A549 (cell line): ENCODE data around the gene RALA. TPM values are rescaled to one million over a fixed set of nuclear protein-coding genes. Genes with fewer than 3 reads are reported as not detected.

ENCODE experiments used
- ATAC-seq, 2 experiments: fragments of 200-7000 bp in 1 of 2; fragments of >200 bp in 1 of 2; cut with Nextera tagmentation in 1 of 2; cut with Tn5 transposase in 1 of 2; 3 replicates each; pipeline versions ENCODE4 v1.8.0 to v1.9.1; 2018 to 2020; ENCODE audit warnings: mild to moderate bottlenecking in 1 of 2, moderate library complexity in 1 of 2
- CTCF ChIA-PET: fragments of 300-600 bp; sonication (Branson Sonifier 250); formaldehyde crosslinking; extraction: SDS; loops from one replicate; lab custom pipeline; 2021; ENCODE audit warnings: antibody characterized with exemption, inconsistent platforms; lab: Yijun Ruan, JAX
- POLR2A ChIA-PET: fragments of 350-600 bp; formaldehyde crosslinking; extraction: SDS; loops from one replicate; lab custom pipeline; 2021; ENCODE audit warnings: antibody characterized with exemption, inconsistent platforms; lab: Yijun Ruan, JAX
- DNase-seq, 2 experiments: peaks; one replicate each; pipeline versions ENCODE4 v3.0.0 to v3.0.0-alpha.2; 2011 to 2016; ENCODE audit warnings: low read depth in 1 of 2, low spot score in 1 of 2
- FAIRE-seq: peaks from 2 replicates; lab custom pipeline; 2011; peaks lifted over from hg19 to GRCh38; lab: Jason Lieb, UNC
- H3K27ac ChIP-seq, 2 experiments: fragments of >200 bp; sonication (Bioruptor Twin); formaldehyde crosslinking; 3 replicates each; pipeline ENCODE4 v1.5.1; 2016 to 2017
- H3K4me1 ChIP-seq: fragments of >200 bp; sonication (Bioruptor Twin); formaldehyde crosslinking; 3 replicates; pipeline ENCODE4 v1.6.1; 2016
- H3K4me2 ChIP-seq: fragments of >200 bp; sonication (Bioruptor Twin); formaldehyde crosslinking; 3 replicates; pipeline ENCODE4 v1.6.1; 2016
- H3K4me3 ChIP-seq: fragments of >200 bp; sonication (Bioruptor Twin); formaldehyde crosslinking; 3 replicates; pipeline ENCODE4 v1.5.1; 2016
- H3K9me3 ChIP-seq: fragments of >200 bp; sonication (Bioruptor Twin); formaldehyde crosslinking; 3 replicates; pipeline ENCODE4 v1.6.1; 2016
- CEBPB ChIP-seq, 2 experiments: fragments of >200 bp in 1 of 2; sonication (Bioruptor Twin) in 1 of 2; formaldehyde crosslinking in 1 of 2; IDR thresholded peaks; 2 replicates each; pipeline ENCODE4 v1.6.1; 2012 to 2016
- CHD2 ChIP-seq: fragments of 150-350 bp; IDR thresholded peaks from 2 replicates; pipeline ENCODE4 v1.6.1; 2014; ENCODE audit warnings: low read length; ENCODE audit not compliant: partially characterized antibody
- ESRRA ChIP-seq: fragments of 150-350 bp; IDR thresholded peaks from 2 replicates; pipeline ENCODE4 v1.6.1; 2014; ENCODE audit warnings: mild to moderate bottlenecking, low read length, borderline replicate concordance
- FOSB ChIP-seq: fragments of 250-450 bp; sonication (Bioruptor Pico); IDR thresholded peaks from 2 replicates; pipeline ENCODE4 v1.5.0; 2020; ENCODE audit warnings: mild to moderate bottlenecking, moderate library complexity
- GATA3 ChIP-seq: IDR thresholded peaks from 2 replicates; pipeline ENCODE4 v1.6.1; 2012; ENCODE audit warnings: borderline replicate concordance
- HDAC2 ChIP-seq: fragments of 200-600 bp; sonication (generic); IDR thresholded peaks from 2 replicates; pipeline ENCODE4 v1.6.1; 2016
- HOXA7 ChIP-seq: fragments of 250-450 bp; sonication (Bioruptor Pico); IDR thresholded peaks from 2 replicates; pipeline ENCODE4 v1.5.0; 2020; ENCODE audit warnings: mild to moderate bottlenecking, moderate library complexity
- KDM5A ChIP-seq: fragments of 200-600 bp; sonication (generic); IDR thresholded peaks from 2 replicates; pipeline ENCODE4 v1.6.1; 2016; ENCODE audit warnings: antibody characterized with exemption, mild to moderate bottlenecking
- MAFK ChIP-seq: fragments of 450-650 bp; IDR thresholded peaks from 2 replicates; pipeline ENCODE4 v1.6.1; 2014; ENCODE audit not compliant: partially characterized antibody
- MAZ ChIP-seq: fragments of 150-350 bp; IDR thresholded peaks from 2 replicates; pipeline ENCODE4 v1.6.1; 2014; ENCODE audit warnings: antibody characterized with exemption, low read depth, low read length, borderline replicate concordance
- NPAS2 ChIP-seq: fragments of 250-450 bp; sonication (Bioruptor Pico); IDR thresholded peaks from 2 replicates; pipeline ENCODE4 v1.8.0; 2022; ENCODE audit warnings: mild to moderate bottlenecking, moderate library complexity, borderline replicate concordance
- NR3C1 ChIP-seq: fragments of >200 bp; sonication (Bioruptor Twin); formaldehyde crosslinking; IDR thresholded peaks from 3 replicates; pipeline ENCODE4 v1.6.1; 2017
- RAD21 ChIP-seq, 2 experiments: fragments of >200 bp in 1 of 2; sonication (Bioruptor Twin) in 1 of 2; formaldehyde crosslinking in 1 of 2; IDR thresholded peaks in 1 of 2; conservative IDR thresholded peaks in 1 of 2; 2 replicates in 1 of 2; 3 replicates in 1 of 2; pipeline ENCODE4 v1.6.1; 2012 to 2018; ENCODE audit warnings: inconsistent platforms in 1 of 2
- RCOR1 ChIP-seq: fragments of 150-350 bp; IDR thresholded peaks from 2 replicates; pipeline ENCODE4 v1.6.1; 2014; ENCODE audit warnings: antibody characterized with exemption, low read length, low read depth
- RFX5 ChIP-seq: fragments of 450-650 bp; IDR thresholded peaks from 2 replicates; pipeline ENCODE4 v1.7.1; 2014; ENCODE audit warnings: antibody characterized with exemption, mild to moderate bottlenecking, moderate library complexity
- TP53 ChIP-seq: fragments of 250-450 bp; sonication (Bioruptor Pico); IDR thresholded peaks from 2 replicates; pipeline ENCODE4 v1.5.0; 2021; ENCODE audit warnings: mild to moderate bottlenecking, moderate library complexity
- ZFP36 ChIP-seq: fragments of 450-650 bp; IDR thresholded peaks from 2 replicates; pipeline ENCODE4 v1.6.1; 2014; ENCODE audit warnings: borderline replicate concordance; ENCODE audit not compliant: partially characterized antibody
- ZSCAN20 ChIP-seq: fragments of 250-450 bp; sonication (Bioruptor Pico); IDR thresholded peaks from 2 replicates; pipeline ENCODE4 v1.8.0; 2022; ENCODE audit warnings: mild to moderate bottlenecking, moderate library complexity
- WGBS: methylation state at CpG from one replicate; pipeline ENCODE4 v1.1.6; 2017; ENCODE audit errors: missing lambda C conversion rate; 5-methylcytosine and 5-hydroxymethylcytosine counted together
- polyA plus RNA-seq, 4 experiments: library from polyadenylated mRNA; depleted of rRNA in 3 of 4; stranded (reverse); fragments of >200 nt; fragmentation: RNase III in 1 of 4; extraction: RNeasy Plus Mini Kit Qiagen cat#74134 plus additional on column Dnase treatment in 1 of 4; gene quantifications; 2 replicates in 3 of 4; 3 replicates in 1 of 4; pipeline ENCODE4 v1.2.3, GENCODE V29; 2011 to 2017
- TF ChIP-seq, protein P1 (sequence below): IDR thresholded peaks from 2 replicates; pipeline ENCODE4 v1.6.1; 2012; ENCODE audit warnings: low read depth, borderline replicate concordance
- TF ChIP-seq, protein P2 (sequence below): fragments of 200-600 bp; sonication (generic); IDR thresholded peaks from 2 replicates; pipeline ENCODE4 v1.6.1; 2016; ENCODE audit warnings: antibody characterized with exemption, mild to moderate bottlenecking, moderate library complexity

RALA gene
- polyA plus RNA-seq, 2 of the 4 experiments (the other 2 are of a cell fraction), result 30.1 to 43.7 TPM

DNA sequence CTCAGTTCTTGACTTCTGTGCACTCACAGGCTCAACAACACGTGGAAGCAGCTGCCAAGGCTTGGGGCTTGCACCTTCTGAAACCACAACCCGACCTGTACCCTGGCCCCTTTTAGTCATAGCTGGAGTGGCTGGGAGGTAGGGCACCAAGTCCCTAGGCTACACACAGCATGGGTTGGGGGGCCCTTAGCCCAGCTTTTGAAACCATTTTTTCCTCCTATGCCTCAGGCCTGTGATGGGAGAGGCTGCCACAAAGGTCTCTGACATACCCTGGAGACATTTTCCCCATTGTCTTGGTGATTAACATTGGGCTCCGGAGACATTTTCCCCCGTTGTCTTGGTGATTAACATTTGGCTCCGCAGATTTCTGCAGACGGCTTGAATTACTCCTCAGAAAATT is 38.6 kb downstream of the RALA start:
- CTCF ChIA-PET, result no interaction called here
- POLR2A ChIA-PET, result no interaction called here
- FAIRE-seq, result no peak
- TF ChIP-seq ZFP36, result peak; percentile 55
- TF ChIP-seq HDAC2, result no peak
- peaks cover 8% of the 10 kb centered on the region; the same call in 2 of the 3 replicates for H3K4me1 ChIP-seq
- no peak overlapping the region for H3K27ac ChIP-seq
- H3K4me3 ChIP-seq, result no peak overlapping the region
- no peak overlapping the region for H3K4me2 ChIP-seq
- WGBS, result 98% methylated on average over 6 of the region's 6 CpGs
- no peak for DNase-seq
- no peak for ATAC-seq
- H3K9me3 ChIP-seq, result peaks cover 23% of the 10 kb centered on the region; the same call in 2 of the 3 replicates

DNA sequence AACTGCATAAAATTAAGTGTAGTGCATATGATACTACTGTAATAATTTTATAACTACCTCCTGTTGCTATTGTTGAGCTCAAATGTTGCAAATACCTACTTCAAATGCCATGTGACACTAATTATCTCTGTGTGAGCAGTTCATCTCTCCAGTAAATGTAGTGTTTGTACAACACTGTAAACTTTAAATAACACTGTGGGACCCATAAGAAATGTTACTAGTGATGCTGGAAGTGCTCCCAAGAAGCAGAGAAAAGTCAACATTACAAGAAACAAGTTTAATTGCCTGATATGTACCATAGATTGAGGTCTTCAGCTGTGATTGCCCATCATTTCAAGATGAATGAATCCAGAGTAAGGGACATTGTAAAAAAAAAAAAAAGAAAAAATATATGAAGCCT is 39.9 kb downstream of the RALA start:
- no peak for ATAC-seq
- Histone ChIP-seq H3K4me2 (no peak overlapping the region), H3K9me3 (peaks cover 23% of the 10 kb centered on the region; the same call in 2 of the 3 replicates), H3K27ac (no peak overlapping the region), H3K4me1 (peaks cover 8% of the 10 kb centered on the region; the same call in 2 of the 3 replicates), H3K4me3 (no peak overlapping the region)
- DNase-seq, result no peak
- POLR2A ChIA-PET, result no interaction called here
- FAIRE-seq, result no peak
- TF ChIP-seq CHD2 (no peak), GATA3 (no peak), TP53 (CRISPR knock-in tag) (no peak), HOXA7 (no peak), ESRRA (no peak), MAFK (no peak), FOSB (CRISPR knock-in tag) (no peak), RCOR1 (no peak), NR3C1 (no peak), MAZ (no peak), NPAS2 (CRISPR knock-in tag) (no peak), ZSCAN20 (no peak), CEBPB (IDR thresholded peaks at IDR 0.05) (no peak), RAD21 (conservative IDR thresholded peaks at IDR 0.05 in 1 of 2, IDR thresholded peaks at IDR 0.05 in 1 of 2) (no peak), KDM5A (no peak)
- TF ChIP-seq, protein P1, sequence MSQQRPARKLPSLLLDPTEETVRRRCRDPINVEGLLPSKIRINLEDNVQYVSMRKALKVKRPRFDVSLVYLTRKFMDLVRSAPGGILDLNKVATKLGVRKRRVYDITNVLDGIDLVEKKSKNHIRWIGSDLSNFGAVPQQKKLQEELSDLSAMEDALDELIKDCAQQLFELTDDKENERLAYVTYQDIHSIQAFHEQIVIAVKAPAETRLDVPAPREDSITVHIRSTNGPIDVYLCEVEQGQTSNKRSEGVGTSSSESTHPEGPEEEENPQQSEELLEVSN, result no peak
- TF ChIP-seq, protein P2, sequence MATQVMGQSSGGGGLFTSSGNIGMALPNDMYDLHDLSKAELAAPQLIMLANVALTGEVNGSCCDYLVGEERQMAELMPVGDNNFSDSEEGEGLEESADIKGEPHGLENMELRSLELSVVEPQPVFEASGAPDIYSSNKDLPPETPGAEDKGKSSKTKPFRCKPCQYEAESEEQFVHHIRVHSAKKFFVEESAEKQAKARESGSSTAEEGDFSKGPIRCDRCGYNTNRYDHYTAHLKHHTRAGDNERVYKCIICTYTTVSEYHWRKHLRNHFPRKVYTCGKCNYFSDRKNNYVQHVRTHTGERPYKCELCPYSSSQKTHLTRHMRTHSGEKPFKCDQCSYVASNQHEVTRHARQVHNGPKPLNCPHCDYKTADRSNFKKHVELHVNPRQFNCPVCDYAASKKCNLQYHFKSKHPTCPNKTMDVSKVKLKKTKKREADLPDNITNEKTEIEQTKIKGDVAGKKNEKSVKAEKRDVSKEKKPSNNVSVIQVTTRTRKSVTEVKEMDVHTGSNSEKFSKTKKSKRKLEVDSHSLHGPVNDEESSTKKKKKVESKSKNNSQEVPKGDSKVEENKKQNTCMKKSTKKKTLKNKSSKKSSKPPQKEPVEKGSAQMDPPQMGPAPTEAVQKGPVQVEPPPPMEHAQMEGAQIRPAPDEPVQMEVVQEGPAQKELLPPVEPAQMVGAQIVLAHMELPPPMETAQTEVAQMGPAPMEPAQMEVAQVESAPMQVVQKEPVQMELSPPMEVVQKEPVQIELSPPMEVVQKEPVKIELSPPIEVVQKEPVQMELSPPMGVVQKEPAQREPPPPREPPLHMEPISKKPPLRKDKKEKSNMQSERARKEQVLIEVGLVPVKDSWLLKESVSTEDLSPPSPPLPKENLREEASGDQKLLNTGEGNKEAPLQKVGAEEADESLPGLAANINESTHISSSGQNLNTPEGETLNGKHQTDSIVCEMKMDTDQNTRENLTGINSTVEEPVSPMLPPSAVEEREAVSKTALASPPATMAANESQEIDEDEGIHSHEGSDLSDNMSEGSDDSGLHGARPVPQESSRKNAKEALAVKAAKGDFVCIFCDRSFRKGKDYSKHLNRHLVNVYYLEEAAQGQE, result no peak
- CTCF ChIA-PET, result interaction anchor here (1.3 kb wide), 1 partner anchor 83 kb away, joined by 4 read pairs; no protein-coding TSS in a partner anchor

DNA sequence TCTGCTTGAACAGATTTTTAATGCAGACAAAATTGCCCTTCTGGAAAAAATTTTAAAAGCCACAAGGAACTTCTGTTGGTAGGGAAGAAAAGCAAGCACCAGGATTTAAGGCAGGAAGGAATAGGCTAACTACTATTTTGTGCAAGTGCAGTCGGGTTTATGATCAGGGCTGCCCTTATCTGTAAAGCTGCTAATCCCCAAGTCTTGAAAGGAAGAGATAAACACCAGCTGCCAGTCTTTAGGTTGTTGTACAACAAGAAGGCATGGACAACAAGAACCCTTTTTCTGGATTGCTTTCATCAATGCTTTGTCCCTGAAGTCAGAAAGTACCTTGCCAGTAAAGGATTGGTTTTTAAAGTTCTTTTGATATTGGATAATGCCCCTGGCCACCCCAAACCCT is 40.7 kb downstream of the RALA start:
- Histone ChIP-seq H3K9me3 (peaks cover 23% of the 10 kb centered on the region; the same call in 2 of the 3 replicates), H3K4me1 (peaks cover 6% of the 10 kb centered on the region; the same call in 2 of the 3 replicates), H3K4me3 (no peak overlapping the region), H3K27ac (no peak overlapping the region), H3K4me2 (no peak overlapping the region)
- no peak for TF ChIP-seq RFX5
- no peak for TF ChIP-seq FOSB (CRISPR knock-in tag)
- ATAC-seq (no peak), DNase-seq (no peak), FAIRE-seq (no peak)
- ChIA-PET CTCF (interaction anchor here (1.3 kb wide), 1 partner anchor 82 kb away, joined by 4 read pairs; no protein-coding TSS in a partner anchor), POLR2A (no interaction called here)
- WGBS, result 86% methylated on average over 1 of the region's 1 CpG
